Breast epithelium (tissue), 3 donors: ENCODE measurements around the gene KYAT1.

Experiments
- POLR2A ChIP-seq: fragments of 450-650 bp; IDR thresholded peaks from one replicate; pipeline ENCODE4 v1.6.1; 2016; ENCODE audit warnings: antibody characterized with exemption, mild to moderate bottlenecking, moderate library complexity
- POLR2AphosphoS5 ChIP-seq, 3 donors: sonication (generic); formaldehyde crosslinking; IDR thresholded peaks; one replicate each; pipeline ENCODE4 v1.6.1; 2017; ENCODE audit warnings: antibody characterized with exemption in 3 of 3
- TF ChIP-seq, protein P1 (sequence below), 3 donors: fragments of 450-650 bp; IDR thresholded peaks; one replicate each; pipeline ENCODE4 v1.5.1; 2016 to 2017; ENCODE audit warnings: antibody characterized with exemption in 3 of 3, mild to moderate bottlenecking in 3 of 3, moderate library complexity in 3 of 3

DNA sequence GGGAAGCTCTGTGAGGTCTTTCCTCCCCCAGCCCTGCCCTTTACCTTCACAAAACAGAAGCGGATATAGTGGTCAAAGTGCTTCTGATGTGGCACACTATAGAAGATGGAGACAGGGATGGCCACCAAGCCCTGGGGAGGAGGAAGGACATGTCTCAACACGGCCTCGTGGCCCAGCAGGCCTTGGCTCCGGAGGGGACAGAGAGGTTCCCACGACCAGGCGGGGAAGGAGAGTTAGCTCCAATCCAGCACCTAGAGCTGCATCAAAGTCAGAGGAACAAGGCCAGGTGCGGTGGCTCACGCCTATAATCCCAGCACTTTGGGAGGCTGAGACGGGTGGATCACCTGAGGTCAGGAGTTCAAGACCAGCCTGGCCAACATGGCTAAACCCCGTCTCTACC, 48.1 kb downstream of the KYAT1 start:
- TF ChIP-seq, protein P1, sequence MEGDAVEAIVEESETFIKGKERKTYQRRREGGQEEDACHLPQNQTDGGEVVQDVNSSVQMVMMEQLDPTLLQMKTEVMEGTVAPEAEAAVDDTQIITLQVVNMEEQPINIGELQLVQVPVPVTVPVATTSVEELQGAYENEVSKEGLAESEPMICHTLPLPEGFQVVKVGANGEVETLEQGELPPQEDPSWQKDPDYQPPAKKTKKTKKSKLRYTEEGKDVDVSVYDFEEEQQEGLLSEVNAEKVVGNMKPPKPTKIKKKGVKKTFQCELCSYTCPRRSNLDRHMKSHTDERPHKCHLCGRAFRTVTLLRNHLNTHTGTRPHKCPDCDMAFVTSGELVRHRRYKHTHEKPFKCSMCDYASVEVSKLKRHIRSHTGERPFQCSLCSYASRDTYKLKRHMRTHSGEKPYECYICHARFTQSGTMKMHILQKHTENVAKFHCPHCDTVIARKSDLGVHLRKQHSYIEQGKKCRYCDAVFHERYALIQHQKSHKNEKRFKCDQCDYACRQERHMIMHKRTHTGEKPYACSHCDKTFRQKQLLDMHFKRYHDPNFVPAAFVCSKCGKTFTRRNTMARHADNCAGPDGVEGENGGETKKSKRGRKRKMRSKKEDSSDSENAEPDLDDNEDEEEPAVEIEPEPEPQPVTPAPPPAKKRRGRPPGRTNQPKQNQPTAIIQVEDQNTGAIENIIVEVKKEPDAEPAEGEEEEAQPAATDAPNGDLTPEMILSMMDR (IDR thresholded peaks at IDR 0.05): no peak
- no peak for TF ChIP-seq POLR2A
- no peak for TF ChIP-seq POLR2AphosphoS5 (IDR thresholded peaks at IDR 0.05)
